GM19438 (cell line): Measurements from ENCODE around the gene CTNNBL1.

Experiments
- ATAC-seq: cut with Tn5 transposase; IDR thresholded peaks from one replicate; pipeline ENCODE4 v1.9.1; 2021; ENCODE audit warnings: low read depth; ENCODE audit not compliant: unreplicated experiment

CTNNBL1 gene

DNA sequence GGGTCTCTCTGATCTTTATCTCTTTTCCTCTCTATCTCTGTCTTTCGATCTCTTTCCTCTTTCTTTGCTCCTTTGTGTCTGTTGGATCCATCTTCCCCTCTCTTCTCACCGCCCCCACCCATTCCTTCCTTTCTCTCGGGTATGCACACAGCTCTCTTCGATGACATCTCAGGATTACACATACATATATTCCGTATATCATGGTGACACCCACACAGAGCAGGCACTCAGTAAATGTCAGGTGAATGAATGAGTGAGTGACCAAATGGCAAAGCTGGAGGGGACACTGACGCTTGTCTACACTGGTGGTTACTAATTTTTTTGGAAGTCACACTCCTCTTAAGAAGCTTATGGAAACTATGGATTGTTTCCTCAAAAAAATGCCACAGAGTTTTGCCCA lies 219.0 kb downstream of the CTNNBL1 start:
- no peak for ATAC-seq

DNA sequence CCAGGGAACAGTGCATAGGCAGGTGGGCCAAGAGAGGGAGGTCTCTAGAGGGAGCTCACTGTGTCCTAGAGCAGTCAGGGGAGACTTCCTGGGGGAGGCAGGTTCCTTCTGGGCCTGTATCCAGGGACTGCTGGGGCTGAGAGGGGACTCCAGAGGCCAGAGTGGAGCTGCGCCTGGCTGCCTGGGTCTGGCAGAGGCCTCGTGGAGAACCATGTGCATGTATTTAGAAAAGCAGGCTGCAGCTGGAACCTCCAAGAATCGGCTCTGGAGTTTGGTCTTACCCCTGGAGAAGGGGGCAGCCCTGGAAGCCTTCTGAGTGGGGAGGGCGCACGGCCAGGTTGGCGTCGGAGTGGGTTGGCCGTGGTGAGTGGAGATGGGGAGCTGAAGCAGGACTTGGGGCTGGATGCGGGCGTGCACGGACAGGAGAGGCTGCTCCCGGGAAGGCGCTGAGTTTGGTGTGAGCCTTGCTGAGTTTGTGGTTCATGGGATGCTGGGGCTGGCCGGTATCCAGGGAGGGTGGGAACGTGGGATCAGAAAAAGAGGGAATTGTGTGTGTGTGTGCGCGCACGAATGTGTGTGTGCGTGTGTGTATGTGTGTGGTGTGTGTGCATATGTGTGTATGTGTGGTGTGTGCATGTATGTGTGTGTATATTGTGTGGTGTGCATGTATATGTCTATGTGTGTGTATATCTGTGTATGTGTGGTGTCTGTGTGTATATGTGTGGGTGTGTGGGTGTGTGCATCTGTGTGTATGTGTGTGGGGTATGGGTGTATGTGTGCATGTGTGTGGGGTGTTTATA lies 219.9 kb downstream of the CTNNBL1 start:
- no peak for ATAC-seq

DNA sequence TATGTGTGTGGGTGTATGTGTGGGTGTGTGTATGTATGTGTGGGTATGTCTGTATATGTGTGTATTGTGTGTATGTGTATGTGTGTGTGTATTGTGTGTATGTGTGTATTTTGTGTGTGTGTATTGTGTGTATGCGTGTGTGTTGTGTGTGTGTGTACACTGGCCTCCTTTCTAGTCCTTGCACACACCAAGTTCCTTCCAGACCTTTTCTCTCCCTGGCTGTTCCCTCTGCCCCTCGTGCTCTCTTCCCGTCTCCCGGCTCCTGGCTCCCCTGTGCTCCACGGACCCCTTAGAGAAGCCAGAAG lies 220.5 kb downstream of the CTNNBL1 start:
- ATAC-seq = no peak

DNA sequence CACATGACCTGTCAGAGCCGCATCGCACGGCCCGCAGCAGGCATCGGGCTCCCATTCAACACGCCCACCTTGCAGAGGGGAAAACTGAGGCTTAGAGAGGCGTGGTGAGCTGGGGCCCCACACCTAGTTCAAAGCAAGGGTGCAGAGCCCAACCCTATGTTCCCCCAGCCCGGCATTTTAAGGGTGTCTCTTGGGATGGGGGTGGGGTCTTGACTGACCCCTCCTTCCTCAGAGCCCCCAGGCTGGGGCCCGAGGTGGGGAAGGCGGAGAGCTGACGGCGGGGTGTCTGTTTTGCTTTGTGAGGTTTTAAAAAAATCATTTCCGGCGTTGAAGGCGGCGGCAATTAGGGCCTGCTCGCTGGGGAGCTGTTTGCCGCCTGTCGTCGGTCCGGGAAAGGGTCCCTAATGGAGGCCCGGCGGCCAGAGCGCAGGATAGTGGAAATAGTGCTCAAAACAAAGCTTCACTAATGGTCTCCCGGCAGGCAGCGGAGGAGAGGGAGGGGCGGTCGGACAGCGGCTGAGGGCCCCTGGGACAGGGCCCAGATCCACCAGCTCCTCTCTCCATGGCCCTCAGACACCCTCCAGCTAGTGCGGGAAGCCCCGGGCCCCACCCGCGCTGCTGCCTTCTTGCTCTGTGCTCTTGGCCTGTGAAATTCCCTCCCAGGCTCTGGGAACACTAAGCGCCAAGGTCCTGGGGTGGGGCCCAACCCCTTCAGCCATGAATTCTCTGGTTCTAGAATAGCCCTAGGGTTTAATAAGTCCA lies 221.0 kb downstream of the CTNNBL1 start:
- ATAC-seq = no peak

DNA sequence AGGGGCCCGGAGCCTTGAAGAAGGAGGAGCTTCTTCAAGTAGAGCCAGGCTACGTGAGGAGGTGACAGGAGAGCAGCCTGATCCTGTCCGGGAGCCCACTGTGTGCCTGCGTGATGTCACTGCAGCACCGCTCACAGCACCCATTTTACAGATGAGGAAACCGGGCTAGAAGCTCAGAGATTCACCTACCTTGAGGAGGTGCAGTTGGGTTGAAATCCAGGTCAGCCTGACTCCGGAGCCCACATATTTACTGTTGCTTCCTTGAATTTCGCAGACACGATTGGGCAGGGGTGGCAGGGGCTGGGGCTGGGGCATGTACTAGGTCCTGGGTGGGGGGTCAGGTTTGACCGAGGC lies 221.6 kb downstream of the CTNNBL1 start:
- no peak for ATAC-seq

DNA sequence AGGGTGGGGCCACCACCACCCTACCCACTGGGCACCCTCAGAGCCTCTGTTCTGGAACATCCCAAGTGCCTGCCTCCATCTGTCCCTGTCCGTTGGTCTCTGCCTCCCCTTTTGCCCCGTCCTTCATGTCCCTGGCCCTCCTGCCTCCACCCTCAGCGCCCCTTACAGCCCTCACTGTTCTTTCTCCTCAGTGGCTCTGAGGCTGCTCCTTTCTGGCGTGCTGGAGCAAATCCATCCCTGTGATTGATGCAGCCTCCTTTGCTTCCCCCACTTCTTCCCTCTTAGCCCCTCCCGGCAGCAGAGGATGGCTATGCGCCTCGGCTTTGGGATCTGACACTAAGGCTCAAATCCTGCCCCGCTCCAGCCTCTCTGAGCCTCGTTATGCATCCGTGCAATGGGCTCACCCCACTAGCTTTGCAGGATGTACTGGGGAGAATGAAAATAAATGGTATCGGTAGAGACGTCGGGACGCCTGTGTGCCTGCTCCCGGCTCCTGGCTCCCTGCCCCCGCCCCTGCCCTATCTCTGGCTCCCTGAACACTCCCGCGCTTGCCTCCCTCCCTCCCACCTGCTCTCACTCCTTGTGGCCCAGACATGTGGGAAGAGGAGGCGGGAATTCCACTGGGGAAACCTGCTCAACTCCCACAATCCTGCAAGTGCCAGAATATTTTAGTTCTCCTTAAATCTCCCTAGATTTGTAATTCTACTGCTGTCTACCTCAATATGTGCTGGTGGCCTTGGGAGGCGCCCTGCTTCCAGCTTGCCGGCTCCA lies 222.2 kb downstream of the CTNNBL1 start:
- no peak for ATAC-seq

DNA sequence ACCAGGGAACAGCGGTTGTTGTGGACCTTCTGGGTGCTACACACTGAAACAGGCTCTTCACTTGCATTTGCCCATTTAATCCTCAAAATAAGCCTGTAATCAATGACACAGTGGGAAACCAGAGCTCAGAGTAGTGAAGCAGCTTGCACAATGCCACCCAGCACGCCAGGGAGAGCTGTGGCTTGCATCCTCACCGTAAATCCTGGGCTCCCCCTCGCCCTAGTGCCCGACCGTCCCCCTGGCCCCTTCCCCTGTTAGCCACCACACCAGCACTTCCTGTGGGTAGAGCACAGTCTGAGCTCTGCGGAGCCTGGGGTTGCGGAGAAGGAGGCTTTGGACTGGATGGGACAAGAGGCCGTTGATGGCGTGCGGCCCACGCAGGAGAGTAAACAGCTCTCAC lies 223.6 kb downstream of the CTNNBL1 start:
- no peak for ATAC-seq

DNA sequence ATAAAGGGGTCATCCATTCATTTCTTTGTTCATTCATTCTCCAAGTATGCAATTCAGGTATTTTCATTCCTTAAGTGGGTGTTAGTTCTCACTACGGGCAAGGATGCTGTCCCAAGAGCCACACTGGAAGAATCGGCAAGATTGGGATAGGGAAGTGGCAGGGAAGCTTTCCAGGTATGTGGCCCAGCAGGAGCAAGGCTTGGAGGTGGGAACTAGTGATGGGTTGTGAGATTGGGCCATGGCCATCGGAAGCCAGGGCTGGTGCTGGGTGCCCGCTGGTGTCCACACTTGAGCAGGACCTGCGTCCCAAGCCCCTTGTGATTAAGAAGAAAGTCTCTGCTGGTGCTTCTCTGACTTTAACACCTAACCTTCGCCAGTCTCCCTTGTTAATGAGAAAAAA lies 224.2 kb downstream of the CTNNBL1 start:
- no peak for ATAC-seq

DNA sequence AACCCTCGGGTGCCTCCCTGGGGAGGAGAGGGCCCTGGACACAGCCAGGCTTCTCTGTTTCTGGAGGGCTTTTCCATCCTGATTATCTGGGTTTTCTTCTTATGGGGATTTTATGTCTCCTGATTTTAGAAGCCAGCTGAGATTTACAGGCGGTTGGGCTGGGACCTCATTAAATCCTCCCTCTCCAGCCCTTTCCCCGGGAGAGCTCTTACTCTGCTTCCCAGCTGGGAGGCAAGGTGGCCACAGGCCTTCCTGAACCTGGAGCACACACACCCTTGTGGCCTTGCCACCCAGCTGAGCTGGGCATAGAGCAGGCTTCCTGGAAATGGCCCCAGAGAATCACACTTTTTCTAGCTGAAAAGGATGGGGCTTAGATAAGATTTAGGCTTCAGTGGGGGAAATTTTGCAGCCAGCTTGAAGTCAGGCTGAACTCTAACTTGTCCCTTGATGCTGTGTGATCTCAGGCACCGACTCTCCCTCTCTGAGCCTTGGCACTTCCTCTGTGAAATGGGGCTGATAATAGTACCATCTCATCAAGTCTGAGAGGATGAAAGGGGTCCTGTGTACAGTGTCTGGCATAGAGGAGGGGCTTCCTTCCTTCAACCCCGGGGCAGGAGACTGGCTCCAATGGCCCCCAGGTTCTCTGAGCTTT lies 225.7 kb downstream of the CTNNBL1 start:
- no peak for ATAC-seq

DNA sequence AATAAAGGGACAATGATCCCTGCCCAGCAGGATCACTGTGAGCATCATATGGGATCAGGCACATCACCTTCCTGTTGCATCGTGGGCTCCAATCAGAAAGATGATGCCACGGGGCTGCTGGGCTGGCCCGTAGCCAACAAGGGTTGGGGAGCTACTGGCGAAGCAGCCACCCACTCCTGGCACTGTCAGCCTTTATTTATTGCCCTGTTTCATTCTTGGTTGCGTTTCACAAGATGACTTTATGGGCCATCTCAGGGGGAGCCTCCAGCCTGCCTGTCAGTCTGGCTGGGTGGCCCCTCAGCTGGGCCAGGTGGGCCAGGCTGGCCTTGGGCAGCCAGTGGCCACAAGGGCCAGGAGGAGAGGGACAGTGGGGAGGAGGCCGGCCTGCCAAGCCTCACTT lies 226.4 kb downstream of the CTNNBL1 start:
- ATAC-seq = no peak

DNA sequence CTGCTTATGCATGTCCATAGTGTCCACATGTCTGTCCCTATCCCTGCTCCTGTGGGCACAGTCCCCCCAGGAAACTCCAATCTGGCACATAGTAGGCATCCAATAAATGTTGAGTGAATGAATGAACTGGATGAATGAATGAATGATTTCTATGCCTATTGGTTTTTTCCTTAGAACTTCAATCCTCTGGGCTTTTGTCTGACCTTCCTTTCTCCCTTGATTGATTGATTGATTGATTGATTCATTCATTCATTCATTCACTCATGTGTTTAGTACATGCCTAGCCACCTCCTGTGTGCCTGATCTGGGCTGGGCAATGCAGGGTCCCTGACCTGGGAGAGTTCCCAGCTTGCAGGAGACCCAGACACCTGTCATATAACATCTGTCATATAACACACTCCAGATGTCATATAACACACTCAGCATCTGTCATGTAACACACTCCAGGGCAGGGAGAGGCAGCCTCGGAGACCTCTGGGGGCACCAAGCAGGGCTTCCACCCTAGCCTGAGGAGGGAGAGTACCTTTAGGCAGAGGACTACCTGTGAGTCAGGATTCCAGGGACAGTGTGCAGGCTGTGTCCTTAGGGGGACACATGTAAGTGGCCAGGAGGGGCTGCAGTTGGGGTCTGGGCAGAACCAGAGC lies 227.0 kb downstream of the CTNNBL1 start:
- no peak for ATAC-seq

DNA sequence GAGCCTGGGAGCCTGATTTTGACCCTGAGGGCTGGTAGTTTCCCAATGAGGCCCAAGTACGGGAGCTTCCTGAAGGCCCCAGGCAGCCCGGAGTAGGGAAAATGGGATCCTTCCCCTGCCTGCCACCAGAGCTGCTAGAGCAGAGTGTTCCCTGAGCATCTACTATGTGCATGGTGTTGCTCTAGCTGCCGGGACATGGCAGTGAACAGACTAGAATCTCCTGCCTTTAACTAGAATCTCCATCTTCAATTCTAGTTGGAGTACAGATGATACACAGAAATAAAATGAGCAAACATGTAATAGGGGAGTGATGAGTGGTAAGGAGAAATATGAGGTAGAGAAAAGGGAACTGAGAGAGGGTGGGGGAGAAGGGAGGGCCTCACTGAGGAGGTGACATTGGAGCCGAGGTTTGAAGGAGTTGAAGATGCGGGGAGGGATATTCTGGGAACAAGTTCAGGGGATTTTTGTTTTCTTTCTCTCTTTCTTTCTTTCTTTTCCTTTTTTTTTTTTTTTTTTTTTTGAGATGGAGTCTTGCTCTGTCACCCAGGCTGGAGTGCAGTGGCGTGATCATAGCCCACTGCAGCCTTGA lies 227.6 kb downstream of the CTNNBL1 start:
- peak; percentile 52 for ATAC-seq
